GM23338 (cell line): ENCODE data around the gene CTU2. TPM values are rescaled to one million over a fixed set of nuclear protein-coding genes. Genes with fewer than 3 reads are reported as not detected.

Experiments
- ATAC-seq: fragments of 200-7000 bp; cut with Tn5 transposase; 3 replicates; pipeline ENCODE4 v1.9.1; 2020
- DNase-seq: peaks from one replicate; pipeline ENCODE4 v3.0.0-alpha.2; 2015; ENCODE audit warnings: low spot score
- H2AFZ ChIP-seq: fragments of 200-600 bp; sonication (generic); 2 replicates; pipeline ENCODE4 v1.8.0; 2016; ENCODE audit warnings: antibody characterized with exemption, mild to moderate bottlenecking, moderate library complexity
- H3F3A ChIP-seq: fragments of 200-600 bp; sonication (generic); replicated peaks from 2 replicates; pipeline ENCODE4 v1.8.0; 2017; ENCODE audit warnings: antibody characterized with exemption, mixed run types, low read depth
- H3K27ac ChIP-seq: fragments of 200-600 bp; sonication (generic); 2 replicates; pipeline ENCODE4 v1.6.1; 2016; ENCODE audit warnings: low read depth
- H3K27me3 ChIP-seq: fragments of 200-600 bp; sonication (generic); 2 replicates; pipeline ENCODE4 v1.8.0; 2016; ENCODE audit warnings: mild to moderate bottlenecking, mixed run types, moderate library complexity; ENCODE audit not compliant: insufficient read depth
- H3K36me3 ChIP-seq: fragments of 200-600 bp; sonication (generic); 2 replicates; pipeline ENCODE4 v1.8.0; 2016; ENCODE audit warnings: mild to moderate bottlenecking; ENCODE audit not compliant: insufficient read depth
- H3K4me1 ChIP-seq: fragments of 200-600 bp; sonication (generic); 2 replicates; pipeline ENCODE4 v1.8.0; 2016; ENCODE audit warnings: mild to moderate bottlenecking, moderate library complexity; ENCODE audit not compliant: insufficient read depth
- H3K4me2 ChIP-seq: fragments of 200-600 bp; sonication (generic); 2 replicates; pipeline ENCODE4 v1.7.1; 2017; ENCODE audit warnings: mixed run types
- H3K4me3 ChIP-seq: fragments of 200-600 bp; sonication (generic); 2 replicates; pipeline ENCODE4 v1.6.1; 2016; ENCODE audit warnings: mixed run types
- H3K79me2 ChIP-seq: fragments of 200-600 bp; sonication (generic); replicated peaks from 2 replicates; pipeline ENCODE4 v1.8.0; 2017; ENCODE audit warnings: mild to moderate bottlenecking; ENCODE audit not compliant: insufficient read depth
- H3K9me2 ChIP-seq: fragments of 200-600 bp; sonication (generic); 2 replicates; pipeline ENCODE4 v1.8.0; 2017; ENCODE audit not compliant: insufficient read depth
- H4K20me1 ChIP-seq: fragments of 200-600 bp; sonication (generic); replicated peaks from 2 replicates; pipeline ENCODE4 v1.8.0; 2017; ENCODE audit warnings: mild to moderate bottlenecking; ENCODE audit not compliant: insufficient read depth
- H3K27ac Mint-ChIP-seq: 2 replicates; pipeline ENCODE4 v1.8.0; 2020; ENCODE audit warnings: inconsistent platforms, mild to moderate bottlenecking, moderate library complexity, mixed read lengths
- H3K27me3 Mint-ChIP-seq: 3 replicates; pipeline ENCODE4 v1.8.0; 2022; ENCODE audit warnings: low read depth, mild to moderate bottlenecking, moderate library complexity, mixed read lengths, inconsistent platforms; ENCODE audit not compliant: insufficient read depth, poor library complexity
- H3K36me3 Mint-ChIP-seq: 3 replicates; pipeline ENCODE4 v1.8.0; 2021; ENCODE audit warnings: low read depth, mild to moderate bottlenecking, inconsistent platforms, moderate library complexity, mixed read lengths
- H3K4me1 Mint-ChIP-seq: 3 replicates; pipeline ENCODE4 v1.8.0; 2020; ENCODE audit warnings: mild to moderate bottlenecking, inconsistent platforms, mixed read lengths
- H3K4me3 Mint-ChIP-seq: 3 replicates; pipeline ENCODE4 v1.8.0; 2021; ENCODE audit warnings: moderate library complexity, mild to moderate bottlenecking, inconsistent platforms, mixed read lengths
- H3K9me3 Mint-ChIP-seq: 3 replicates; pipeline ENCODE4 v1.8.0; 2020; ENCODE audit warnings: moderate library complexity, mild to moderate bottlenecking, inconsistent platforms, mixed read lengths
- CREB1 ChIP-seq: fragments of 250-450 bp; sonication (Bioruptor Pico); IDR thresholded peaks from 2 replicates; pipeline ENCODE4 v1.5.0; 2020; ENCODE audit warnings: low read depth, mild to moderate bottlenecking, moderate library complexity
- CTCF ChIP-seq, 2 experiments: fragments of 200-600 bp in 1 of 2; sonication (generic) in 1 of 2; conservative IDR thresholded peaks; 2 replicates each; pipeline versions ENCODE4 v1.5.1 to v1.6.1; 2016 to 2017; ENCODE audit warnings: antibody characterized with exemption in 2 of 2, low read depth in 2 of 2, mild to moderate bottlenecking in 2 of 2, moderate library complexity in 1 of 2
- EZH2 ChIP-seq: fragments of 200-600 bp; sonication (generic); IDR thresholded peaks from one replicate; pipeline ENCODE4 v1.8.0; 2017; ENCODE audit warnings: antibody characterized with exemption, mild to moderate bottlenecking, low read depth; ENCODE audit not compliant: unreplicated experiment
- EZH2phosphoT487 ChIP-seq: fragments of 200-600 bp; sonication (generic); IDR thresholded peaks from one replicate; pipeline ENCODE4 v1.8.1; 2018; ENCODE audit warnings: antibody characterized with exemption; ENCODE audit not compliant: unreplicated experiment
- POLR2AphosphoS5 ChIP-seq: IDR thresholded peaks from 2 replicates; pipeline ENCODE4 v1.6.1; 2016; ENCODE audit warnings: antibody characterized with exemption, low read depth
- ZNF331 ChIP-seq: fragments of 250-450 bp; sonication (Bioruptor Pico); IDR thresholded peaks from 2 replicates; pipeline ENCODE4 v1.5.0; 2020; ENCODE audit warnings: low read depth, mild to moderate bottlenecking, moderate library complexity
- polyA plus RNA-seq: library from polyadenylated mRNA; unstranded; fragments of >200 nt; fragmentation: Nextera tagmentation; extraction: Ambion mirVana; gene quantifications from 2 replicates; pipeline ENCODE4 v1.2.1, GENCODE V29; 2016
- total RNA-seq: library from RNA; depleted of rRNA; stranded (reverse); fragments of >200 nt; shearing (Covaris generic); gene quantifications from 2 replicates; pipeline ENCODE4 v1.2.3, GENCODE V29; 2014
- TF ChIP-seq, protein P1 (sequence below): fragments of 250-450 bp; sonication (Bioruptor Pico); IDR thresholded peaks from 2 replicates; pipeline ENCODE4 v1.5.0; 2020; ENCODE audit warnings: mild to moderate bottlenecking, moderate library complexity
- TF ChIP-seq, protein P2 (sequence below): IDR thresholded peaks from 2 replicates; pipeline ENCODE4 v1.6.1; 2016; ENCODE audit warnings: antibody characterized with exemption

The CTU2 gene
- total and polyA plus RNA-seq, 2 experiments from 2014 or later: 22.3 to 25.7 TPM

GRCh38 chr16:88697831-88698615, 8.3 kb upstream of the CTU2 start:
- Mint-ChIP-seq H3K36me3 (no peaks in the 10 kb centered on the region; the same call in 2 of the 3 replicates), H3K27me3 (no peaks in the 10 kb centered on the region), H3K4me1 (no peaks in the 10 kb centered on the region), H3K27ac (no peak overlapping the region), H3K4me3 (no peak overlapping the region), H3K9me3 (no peaks in the 10 kb centered on the region)
- no peaks in the 10 kb centered on the region for H3F3A ChIP-seq
- H3K4me2 ChIP-seq: no peak overlapping the region
- no peaks in the 10 kb centered on the region for H3K36me3 ChIP-seq
- H4K20me1 ChIP-seq: no peaks in the 10 kb centered on the region
- no peak overlapping the region for H3K27ac ChIP-seq
- DNase-seq (peak; percentile 64), ATAC-seq (peak; percentile 77)
- H3K4me1 ChIP-seq: no peaks in the 10 kb centered on the region
- H3K9me2 ChIP-seq: no peaks in the 10 kb centered on the region
- no peak overlapping the region for H3K4me3 ChIP-seq
- peak; percentile 52 to 77 for TF ChIP-seq CTCF (conservative IDR thresholded peaks at IDR 0.05; ENCODE audit: low read depth in 2 of 2)
- no peak for TF ChIP-seq ZNF331
- H3K27me3 ChIP-seq: no peaks in the 10 kb centered on the region
- H2AFZ ChIP-seq: no peak overlapping the region
- no peaks in the 10 kb centered on the region for H3K79me2 ChIP-seq

GRCh38 chr16:88698646-88699045, 7.7 kb upstream of the CTU2 start:
- Histone ChIP-seq H3K27ac (no peak overlapping the region), H3K4me1 (no peaks in the 10 kb centered on the region), H3K36me3 (no peaks in the 10 kb centered on the region), H3K4me3 (no peak overlapping the region), H4K20me1 (no peaks in the 10 kb centered on the region), H2AFZ (no peak overlapping the region), H3K9me2 (no peaks in the 10 kb centered on the region), H3K79me2 (peaks cover 2% of the 10 kb centered on the region; the same call in 1 of the 2 replicates), H3F3A (no peaks in the 10 kb centered on the region), H3K4me2 (no peak overlapping the region), H3K27me3 (no peaks in the 10 kb centered on the region)
- Mint-ChIP-seq H3K9me3 (no peaks in the 10 kb centered on the region), H3K27me3 (no peaks in the 10 kb centered on the region), H3K27ac (no peak overlapping the region), H3K4me1 (no peaks in the 10 kb centered on the region), H3K4me3 (no peak overlapping the region), H3K36me3 (no peaks in the 10 kb centered on the region; the same call in 2 of the 3 replicates)
- no peak for ATAC-seq
- TF ChIP-seq POLR2AphosphoS5 (no peak), EZH2 (no peak), EZH2phosphoT487 (no peak), CREB1 (no peak)
- TF ChIP-seq, protein P1, sequence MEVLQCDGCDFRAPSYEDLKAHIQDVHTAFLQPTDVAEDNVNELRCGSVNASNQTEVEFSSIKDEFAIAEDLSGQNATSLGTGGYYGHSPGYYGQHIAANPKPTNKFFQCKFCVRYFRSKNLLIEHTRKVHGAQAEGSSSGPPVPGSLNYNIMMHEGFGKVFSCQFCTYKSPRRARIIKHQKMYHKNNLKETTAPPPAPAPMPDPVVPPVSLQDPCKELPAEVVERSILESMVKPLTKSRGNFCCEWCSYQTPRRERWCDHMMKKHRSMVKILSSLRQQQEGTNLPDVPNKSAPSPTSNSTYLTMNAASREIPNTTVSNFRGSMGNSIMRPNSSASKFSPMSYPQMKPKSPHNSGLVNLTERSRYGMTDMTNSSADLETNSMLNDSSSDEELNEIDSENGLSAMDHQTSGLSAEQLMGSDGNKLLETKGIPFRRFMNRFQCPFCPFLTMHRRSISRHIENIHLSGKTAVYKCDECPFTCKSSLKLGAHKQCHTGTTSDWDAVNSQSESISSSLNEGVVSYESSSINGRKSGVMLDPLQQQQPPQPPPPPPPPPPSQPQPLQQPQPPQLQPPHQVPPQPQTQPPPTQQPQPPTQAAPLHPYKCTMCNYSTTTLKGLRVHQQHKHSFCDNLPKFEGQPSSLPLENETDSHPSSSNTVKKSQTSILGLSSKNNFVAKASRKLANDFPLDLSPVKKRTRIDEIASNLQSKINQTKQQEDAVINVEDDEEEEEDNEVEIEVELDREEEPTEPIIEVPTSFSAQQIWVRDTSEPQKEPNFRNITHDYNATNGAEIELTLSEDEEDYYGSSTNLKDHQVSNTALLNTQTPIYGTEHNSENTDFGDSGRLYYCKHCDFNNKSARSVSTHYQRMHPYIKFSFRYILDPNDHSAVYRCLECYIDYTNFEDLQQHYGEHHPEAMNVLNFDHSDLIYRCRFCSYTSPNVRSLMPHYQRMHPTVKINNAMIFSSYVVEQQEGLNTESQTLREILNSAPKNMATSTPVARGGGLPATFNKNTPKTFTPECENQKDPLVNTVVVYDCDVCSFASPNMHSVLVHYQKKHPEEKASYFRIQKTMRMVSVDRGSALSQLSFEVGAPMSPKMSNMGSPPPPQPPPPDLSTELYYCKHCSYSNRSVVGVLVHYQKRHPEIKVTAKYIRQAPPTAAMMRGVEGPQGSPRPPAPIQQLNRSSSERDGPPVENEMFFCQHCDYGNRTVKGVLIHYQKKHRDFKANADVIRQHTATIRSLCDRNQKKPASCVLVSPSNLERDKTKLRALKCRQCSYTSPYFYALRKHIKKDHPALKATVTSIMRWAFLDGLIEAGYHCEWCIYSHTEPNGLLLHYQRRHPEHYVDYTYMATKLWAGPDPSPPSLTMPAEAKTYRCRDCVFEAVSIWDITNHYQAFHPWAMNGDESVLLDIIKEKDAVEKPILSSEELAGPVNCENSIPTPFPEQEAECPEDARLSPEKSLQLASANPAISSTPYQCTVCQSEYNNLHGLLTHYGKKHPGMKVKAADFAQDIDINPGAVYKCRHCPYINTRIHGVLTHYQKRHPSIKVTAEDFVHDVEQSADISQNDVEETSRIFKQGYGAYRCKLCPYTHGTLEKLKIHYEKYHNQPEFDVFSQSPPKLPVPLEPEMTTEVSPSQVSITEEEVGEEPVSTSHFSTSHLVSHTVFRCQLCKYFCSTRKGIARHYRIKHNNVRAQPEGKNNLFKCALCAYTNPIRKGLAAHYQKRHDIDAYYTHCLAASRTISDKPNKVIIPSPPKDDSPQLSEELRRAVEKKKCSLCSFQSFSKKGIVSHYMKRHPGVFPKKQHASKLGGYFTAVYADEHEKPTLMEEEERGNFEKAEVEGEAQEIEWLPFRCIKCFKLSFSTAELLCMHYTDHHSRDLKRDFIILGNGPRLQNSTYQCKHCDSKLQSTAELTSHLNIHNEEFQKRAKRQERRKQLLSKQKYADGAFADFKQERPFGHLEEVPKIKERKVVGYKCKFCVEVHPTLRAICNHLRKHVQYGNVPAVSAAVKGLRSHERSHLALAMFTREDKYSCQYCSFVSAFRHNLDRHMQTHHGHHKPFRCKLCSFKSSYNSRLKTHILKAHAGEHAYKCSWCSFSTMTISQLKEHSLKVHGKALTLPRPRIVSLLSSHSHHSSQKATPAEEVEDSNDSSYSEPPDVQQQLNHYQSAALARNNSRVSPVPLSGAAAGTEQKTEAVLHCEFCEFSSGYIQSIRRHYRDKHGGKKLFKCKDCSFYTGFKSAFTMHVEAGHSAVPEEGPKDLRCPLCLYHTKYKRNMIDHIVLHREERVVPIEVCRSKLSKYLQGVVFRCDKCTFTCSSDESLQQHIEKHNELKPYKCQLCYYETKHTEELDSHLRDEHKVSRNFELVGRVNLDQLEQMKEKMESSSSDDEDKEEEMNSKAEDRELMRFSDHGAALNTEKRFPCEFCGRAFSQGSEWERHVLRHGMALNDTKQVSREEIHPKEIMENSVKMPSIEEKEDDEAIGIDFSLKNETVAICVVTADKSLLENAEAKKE (CRISPR knock-in tag): no peak
- TF ChIP-seq, protein P2, sequence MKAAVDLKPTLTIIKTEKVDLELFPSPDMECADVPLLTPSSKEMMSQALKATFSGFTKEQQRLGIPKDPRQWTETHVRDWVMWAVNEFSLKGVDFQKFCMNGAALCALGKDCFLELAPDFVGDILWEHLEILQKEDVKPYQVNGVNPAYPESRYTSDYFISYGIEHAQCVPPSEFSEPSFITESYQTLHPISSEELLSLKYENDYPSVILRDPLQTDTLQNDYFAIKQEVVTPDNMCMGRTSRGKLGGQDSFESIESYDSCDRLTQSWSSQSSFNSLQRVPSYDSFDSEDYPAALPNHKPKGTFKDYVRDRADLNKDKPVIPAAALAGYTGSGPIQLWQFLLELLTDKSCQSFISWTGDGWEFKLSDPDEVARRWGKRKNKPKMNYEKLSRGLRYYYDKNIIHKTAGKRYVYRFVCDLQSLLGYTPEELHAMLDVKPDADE: no peak
- no peak for DNase-seq
